T-helper 22 cell (primary cell): ENCODE data around the gene CFAP45.

ENCODE experiments used
- DNase-seq: peaks from one replicate; pipeline ENCODE4 v3.0.0-alpha.2; 2020; ENCODE audit warnings: low read depth

The CFAP45 gene

DNA sequence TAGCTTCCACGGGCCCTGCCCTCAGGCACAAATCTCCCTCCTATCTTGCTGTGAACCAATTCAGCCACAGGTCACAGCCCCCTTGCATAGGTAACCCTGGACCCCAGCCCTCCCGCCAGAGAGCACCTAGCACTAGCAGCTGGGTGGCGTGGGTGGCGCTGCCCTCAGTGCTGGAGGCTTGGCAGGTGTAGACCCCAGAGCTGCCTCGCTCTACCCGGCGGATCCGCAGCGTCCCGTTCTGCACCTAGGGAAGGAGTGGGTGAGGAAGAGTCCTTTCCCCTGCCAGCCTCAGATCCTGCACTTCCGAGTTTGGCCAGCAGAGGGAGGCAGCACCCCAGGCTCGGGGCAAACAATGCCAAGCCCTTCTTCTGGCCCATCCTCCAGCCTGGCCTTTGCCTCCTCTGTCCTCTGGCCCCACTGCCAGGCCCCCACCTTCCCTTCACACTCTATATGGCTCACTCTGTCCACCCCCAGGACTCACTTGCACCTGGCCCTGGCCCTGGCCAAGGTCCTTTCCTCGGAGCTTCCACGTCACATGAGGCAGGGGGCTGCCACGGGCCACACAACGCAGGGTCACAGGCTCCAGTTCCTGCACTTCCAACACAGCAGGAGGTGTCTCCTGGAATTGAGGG, 36.4 kb upstream of the CFAP45 start:
- DNase-seq = peak; percentile 52

GRCh38 chr1:159935719-159936272, 35.8 kb upstream of the CFAP45 start:
- DNase-seq = no peak

GRCh38 chr1:159935305-159935704, 35.3 kb upstream of the CFAP45 start:
- DNase-seq = no peak

DNA sequence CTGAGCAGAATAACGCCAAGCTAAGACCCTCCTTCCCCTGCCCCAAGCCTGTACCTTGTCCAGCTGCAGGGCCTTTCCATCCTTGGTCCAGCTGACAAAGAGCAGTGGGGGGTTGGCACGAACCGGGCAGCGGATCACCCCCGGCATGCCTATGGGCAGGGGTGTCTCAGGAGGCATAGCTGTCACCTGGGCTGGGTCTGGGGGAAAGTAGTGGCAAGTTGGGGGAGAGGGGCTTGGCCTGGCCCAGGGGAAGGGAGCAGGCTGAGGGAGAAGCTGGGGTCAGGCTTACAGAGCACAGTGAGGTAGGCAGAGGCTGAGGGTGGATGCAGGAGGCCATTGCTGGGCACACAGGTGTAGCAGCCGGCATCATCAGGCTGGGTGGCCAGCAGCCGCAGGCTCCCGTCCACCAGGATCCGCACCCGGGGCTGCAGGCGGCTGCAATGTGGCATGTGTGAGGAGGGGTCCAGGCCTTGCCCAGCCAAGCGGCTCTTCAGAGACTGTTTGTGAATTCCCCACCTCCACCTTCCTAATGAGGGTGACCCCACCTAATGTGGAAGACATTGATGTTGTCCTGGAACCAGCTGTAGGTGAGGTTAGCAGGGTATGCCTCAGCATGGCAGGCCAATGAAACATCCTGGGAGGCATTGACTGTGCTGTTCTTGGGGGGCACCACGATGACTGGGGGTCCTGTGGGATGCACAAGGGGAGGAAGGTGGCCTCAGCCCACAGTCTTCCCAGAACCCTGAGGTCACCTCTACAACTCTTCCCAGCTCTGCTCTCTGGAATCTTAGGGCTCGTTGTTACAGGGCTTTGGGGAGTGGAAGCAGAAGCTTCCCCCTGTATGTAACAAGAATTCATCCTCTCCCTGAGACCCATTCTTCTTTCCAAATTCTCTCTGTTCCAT, 34.4 kb upstream of the CFAP45 start:
- DNase-seq = no peak

DNA sequence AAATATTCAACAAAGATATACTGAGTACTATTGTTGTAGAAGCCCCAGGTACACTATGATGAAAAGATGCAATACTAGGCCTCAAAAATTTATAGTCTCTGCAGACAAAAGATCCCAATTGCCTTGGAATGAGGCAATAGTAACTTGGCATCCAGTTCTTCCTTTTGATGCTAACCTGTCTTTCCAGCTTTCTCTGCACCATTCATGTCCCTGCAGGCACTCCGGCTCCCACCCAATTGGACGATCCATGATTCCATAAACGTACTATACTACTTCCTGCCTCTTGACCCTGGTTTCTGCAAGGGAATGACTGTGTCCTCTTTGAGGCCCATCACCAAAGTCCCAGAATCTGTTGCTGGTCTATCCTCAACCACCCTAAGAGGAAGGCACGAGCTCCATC, 33.4 kb upstream of the CFAP45 start:
- DNase-seq = no peak

- DNase-seq = no peak
Measured at GRCh38 chr1:159932296-159933285, 32.6 kb upstream of the CFAP45 start.

DNA sequence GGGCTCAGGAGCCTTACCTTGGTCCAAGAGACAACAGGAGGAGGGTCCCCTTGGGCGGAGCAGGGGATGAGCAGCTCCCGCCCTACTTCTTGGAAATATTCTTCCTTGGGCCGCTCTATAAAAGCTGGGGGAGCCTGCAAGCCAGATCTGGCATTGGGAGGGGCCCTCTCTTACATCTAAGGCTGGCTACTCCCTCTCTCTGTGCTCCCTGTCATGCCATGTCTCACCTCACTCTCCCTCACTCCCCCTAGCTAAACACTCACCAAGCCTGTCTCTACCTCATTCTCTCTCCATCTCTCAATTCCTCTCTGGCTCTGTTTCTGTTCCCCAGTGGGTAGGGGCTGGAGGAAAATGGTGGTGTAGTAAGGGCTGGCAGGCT, 31.8 kb upstream of the CFAP45 start:
- DNase-seq = no peak

DNA sequence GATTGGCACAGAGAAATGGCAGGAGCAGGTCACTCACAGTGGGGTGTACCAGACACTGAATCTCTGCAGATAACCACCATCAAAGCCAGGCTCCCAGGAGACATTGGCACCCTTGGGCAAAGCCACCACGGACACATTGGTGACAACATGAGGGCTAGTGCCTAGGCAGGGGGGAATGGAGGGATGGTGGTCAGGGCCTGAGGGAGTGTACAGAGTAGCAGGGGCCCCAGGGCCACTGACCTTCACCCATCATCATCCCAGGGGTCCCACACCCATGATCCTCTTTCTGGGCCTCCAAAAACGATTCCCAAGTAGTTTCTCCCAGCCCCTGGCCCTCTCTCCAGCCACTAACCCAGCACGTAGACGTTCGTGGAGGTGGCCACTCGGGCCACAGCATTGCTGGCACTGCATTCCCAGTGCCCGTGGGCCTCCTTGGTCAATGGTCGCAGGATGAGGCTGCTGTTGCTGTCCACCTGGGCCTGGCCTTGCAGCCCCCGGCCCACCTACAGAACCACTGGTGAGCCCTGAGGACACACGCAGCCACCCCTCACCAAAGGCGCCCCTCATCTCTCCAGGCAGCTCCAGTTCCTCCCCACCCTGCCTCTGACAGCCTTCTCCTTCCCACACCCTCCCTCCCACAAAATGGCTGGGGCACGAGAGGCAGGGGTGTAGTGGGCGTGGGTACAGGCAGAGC, 31.3 kb upstream of the CFAP45 start:
- no peak for DNase-seq

GRCh38 chr1:159930634-159931033, 30.7 kb upstream of the CFAP45 start:
- no peak for DNase-seq

- no peak for DNase-seq
Measured at GRCh38 chr1:159930216-159930615, 30.3 kb upstream of the CFAP45 start.

DNA sequence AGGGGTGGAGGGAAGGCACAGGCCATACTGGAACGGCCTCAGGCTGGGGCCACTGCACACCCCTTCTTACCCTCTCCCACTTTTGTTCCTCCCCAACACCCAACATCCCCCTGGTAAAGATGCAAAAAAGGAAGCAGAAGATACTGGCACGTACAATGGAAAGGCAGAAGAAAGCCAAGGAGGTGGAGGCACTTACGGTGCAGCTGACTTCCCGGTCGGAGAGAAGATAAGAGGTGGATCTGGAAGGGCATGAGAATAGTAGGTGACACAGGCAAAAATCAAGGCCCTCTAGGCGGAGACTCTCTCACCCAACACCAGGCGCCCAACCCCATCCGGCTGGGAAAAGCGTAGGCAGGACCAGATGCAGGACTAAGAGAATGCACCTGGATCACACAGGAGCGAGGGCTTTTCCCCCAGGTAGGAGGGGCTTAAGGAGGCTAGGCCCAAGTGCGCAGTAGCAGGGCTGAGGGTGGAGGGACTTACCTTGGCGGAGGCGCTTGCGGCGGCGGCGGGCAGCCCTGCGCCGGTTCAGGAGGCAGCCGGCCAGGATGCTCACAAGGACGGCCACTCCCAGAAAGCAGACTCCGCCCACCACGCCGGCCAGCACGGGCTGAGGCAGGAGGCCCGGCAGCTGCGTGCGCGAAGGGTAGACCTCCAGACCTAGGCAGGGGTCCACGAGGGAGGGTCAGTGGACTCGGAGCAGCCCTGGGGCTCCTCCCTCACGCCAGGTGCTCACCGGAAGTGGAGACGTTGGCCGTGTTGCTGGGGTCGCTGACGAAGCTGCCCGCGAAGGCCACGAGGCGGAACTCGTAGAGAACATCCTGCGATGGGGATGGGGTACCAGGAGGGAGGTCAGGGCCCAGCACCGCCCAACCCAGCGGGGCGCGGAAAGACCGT, 29.4 kb upstream of the CFAP45 start:
- DNase-seq = no peak

GRCh38 chr1:159928491-159929050, 28.6 kb upstream of the CFAP45 start:
- no peak for DNase-seq

- no peak for DNase-seq
Measured at GRCh38 chr1:159927849-159928431, 28.0 kb upstream of the CFAP45 start.

DNA sequence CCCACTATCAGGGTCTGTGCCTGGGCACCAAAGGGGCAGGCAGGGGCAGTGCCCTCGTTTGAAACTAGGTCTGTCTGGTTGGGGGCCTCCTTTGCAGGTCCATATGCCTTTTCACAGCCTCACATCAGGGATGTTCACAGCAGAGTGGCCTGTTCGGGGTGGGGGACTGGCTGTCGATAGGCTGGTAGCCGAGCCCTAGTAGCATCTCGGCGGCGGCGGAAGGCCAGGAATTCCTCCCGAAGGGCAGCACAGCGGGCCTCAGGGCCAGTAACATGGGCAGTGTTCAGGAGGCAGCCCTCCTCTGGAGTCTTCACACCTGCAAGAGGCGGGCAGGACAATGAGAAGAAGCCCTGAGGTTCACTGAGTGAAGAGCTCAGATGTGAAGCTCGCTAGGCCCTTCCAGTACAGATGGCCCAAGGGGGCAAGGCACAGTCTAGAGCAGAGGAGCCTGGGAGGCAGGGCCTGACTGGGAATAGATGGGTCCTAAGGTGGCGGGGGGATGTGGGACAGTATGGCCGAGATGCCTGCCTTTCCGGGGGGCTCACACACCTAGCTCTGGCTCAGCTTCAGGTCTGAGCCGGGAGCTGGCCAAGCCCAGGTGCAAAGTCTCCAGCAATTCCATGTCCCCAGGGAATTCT, 27.4 kb upstream of the CFAP45 start:
- DNase-seq = no peak

GRCh38 chr1:159925719-159926078, 25.7 kb upstream of the CFAP45 start:
- DNase-seq = no peak

DNA sequence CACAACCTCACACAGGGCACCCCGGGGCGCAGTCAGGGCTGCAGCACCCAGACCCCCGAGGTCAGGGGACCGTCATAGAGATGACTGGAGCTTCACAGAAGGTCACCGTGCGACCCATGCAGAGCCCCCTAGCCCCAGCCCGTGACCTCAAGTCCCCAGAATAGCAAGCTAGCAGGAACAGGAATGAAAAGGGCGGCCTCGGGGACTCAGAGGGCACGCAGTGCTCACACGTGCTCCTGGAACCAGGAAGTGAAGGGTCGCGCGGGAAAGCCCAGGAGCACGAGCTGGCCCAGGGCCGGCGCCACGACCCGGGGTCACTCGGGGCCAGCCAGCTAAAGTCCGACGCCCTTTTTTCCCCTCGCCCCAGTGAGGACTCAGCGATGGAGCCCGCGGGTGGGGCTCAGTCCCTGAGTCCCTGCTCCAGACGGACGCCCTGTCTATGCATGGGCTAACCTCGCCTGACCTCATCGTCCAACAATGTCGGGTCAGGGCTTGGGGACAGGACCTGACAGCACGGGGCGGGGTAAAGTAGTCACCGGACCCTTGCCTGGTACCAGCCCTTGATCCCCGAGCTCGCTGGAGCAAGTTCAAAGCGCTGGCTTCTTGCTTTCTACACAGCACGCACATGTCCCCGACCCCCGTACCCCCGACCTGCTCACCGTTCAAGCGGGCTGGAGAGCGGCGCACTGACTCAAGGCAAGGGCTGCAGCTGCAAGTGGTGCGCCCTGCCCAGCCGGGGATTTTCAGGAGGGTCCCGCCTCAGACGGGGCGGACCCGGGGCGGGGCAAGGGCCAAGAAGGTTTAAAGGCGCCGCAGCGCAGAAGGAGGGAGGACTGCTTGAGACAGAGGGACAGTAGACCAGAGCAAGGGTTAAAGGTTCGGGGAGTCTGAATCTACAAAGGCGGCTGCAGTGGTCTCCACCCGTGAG, 25.1 kb upstream of the CFAP45 start, which contains the start of gene TAGLN2:
Gene TAGLN2, minus strand, starts transcription at position 717 of the 928 bp plus-strand sequence. CDS start 4,998 bp downstream, outside the sequence.
- peak; percentile 82 for DNase-seq

DNA sequence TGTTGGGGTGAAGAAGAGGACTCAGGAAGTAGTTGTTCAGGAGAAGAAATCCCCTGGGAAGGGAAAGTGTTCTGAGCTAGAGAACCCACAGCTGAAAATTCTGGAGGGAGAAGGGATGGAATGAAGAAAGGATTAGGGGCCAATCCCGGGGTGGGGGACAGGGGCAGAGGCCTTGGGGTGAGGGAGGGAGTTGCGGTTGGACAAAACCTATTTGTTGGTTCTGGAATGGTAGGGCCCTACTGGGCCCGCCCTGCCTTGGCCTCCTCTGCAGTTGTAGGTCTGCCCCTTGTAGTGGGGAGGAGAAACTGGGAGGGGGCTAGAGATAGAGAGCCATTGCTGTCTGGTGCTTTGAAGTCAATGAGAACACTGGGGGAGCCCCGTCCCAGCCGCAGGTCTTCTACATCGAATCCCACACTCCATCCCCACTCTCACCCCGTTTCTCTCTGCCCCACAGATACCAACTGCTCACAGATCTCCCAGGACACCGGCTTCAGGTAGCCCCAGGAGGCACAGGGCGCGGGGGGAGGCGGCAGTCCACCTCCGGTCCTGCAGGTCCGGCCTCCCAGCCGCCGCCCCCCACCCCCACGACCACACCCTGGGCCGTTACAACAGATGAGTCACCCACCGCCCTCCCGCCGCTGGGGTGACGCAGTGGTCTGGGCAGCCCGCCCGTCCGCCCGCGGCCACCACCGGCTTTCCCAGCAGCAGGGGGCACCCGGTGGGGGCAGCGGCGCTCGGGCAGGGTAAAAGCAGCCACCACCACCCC, 24.2 kb upstream of the CFAP45 start:
- DNase-seq = peak; percentile 68
